H1 (cell line): ENCODE measurements around the gene CCDC77. TPM values are rescaled to one million over a fixed set of nuclear protein-coding genes. Genes with fewer than 3 reads are reported as not detected.

ENCODE experiments used
- CTCF ChIA-PET: fragments of 300-600 bp; sonication (Branson Sonifier 250); formaldehyde crosslinking; loops from one replicate; lab custom pipeline; 2021; ENCODE audit not compliant: partially characterized antibody; lab: Charles Lee
- POLR2A ChIA-PET: fragments of 300-600 bp; sonication (Branson Sonifier 250); formaldehyde crosslinking; loops from one replicate; lab custom pipeline; 2021; ENCODE audit warnings: inconsistent platforms; ENCODE audit not compliant: partially characterized antibody; lab: Charles Lee
- DNase-seq, 2 experiments: peaks; one replicate each; pipeline versions ENCODE4 v3.0.0 to v3.0.0-alpha.2; 2010 to 2022; ENCODE audit warnings: low spot score in 2 of 2, low read depth in 1 of 2, mixed read lengths in 1 of 2
- FAIRE-seq: peaks from 2 replicates; lab custom pipeline; 2011; peaks lifted over from hg19 to GRCh38; lab: Jason Lieb, UNC
- H2AFZ ChIP-seq: 2 replicates; pipeline ENCODE4 v1.8.1; 2012; ENCODE audit warnings: low read length, inconsistent platforms
- H2AK5ac ChIP-seq: 2 replicates; pipeline ENCODE4 v1.6.1; 2013; ENCODE audit warnings: low read depth, low read length
- H2BK120ac ChIP-seq: replicated peaks from 2 replicates; pipeline ENCODE3; 2013; ENCODE audit warnings: low read depth, low read length, inconsistent platforms
- H2BK12ac ChIP-seq: 2 replicates; pipeline ENCODE4 v1.6.1; 2013; ENCODE audit warnings: low read depth, low read length
- H2BK15ac ChIP-seq: 2 replicates; pipeline ENCODE4 v1.6.1; 2013; ENCODE audit warnings: low read length
- H2BK20ac ChIP-seq: 2 replicates; pipeline ENCODE4 v1.6.1; 2013; ENCODE audit warnings: low read length
- H2BK5ac ChIP-seq: 2 replicates; pipeline ENCODE4 v1.6.1; 2013; ENCODE audit warnings: low read depth, low read length
- H3K14ac ChIP-seq: 2 replicates; pipeline ENCODE4 v1.6.1; 2013; ENCODE audit warnings: inconsistent platforms; ENCODE audit not compliant: insufficient read length
- H3K18ac ChIP-seq: 2 replicates; pipeline ENCODE4 v1.6.1; 2013; ENCODE audit warnings: low read length; ENCODE audit errors: extremely low read depth
- H3K23ac ChIP-seq: 2 replicates; pipeline ENCODE4 v1.6.1; 2013; ENCODE audit warnings: inconsistent platforms; ENCODE audit not compliant: insufficient read length
- H3K23me2 ChIP-seq: 2 replicates; pipeline ENCODE4 v1.6.1; 2013; ENCODE audit warnings: low read depth, low read length
- H3K27ac ChIP-seq: 2 replicates; pipeline ENCODE4 v1.6.1; 2011; ENCODE audit warnings: low read depth, low read length, inconsistent platforms
- H3K27me3 ChIP-seq, 4 experiments: replicated peaks in 1 of 4; 1 replicate in 1 of 4; 2 replicates in 3 of 4; pipeline versions ENCODE4 v1.6.1 to v1.8.1; 2011 to 2013; ENCODE audit warnings: low read length in 3 of 4, mild to moderate bottlenecking in 3 of 4, inconsistent platforms in 2 of 4, mixed read lengths in 2 of 4, moderate library complexity in 1 of 4; ENCODE audit not compliant: control insufficient read depth in 3 of 4, insufficient read depth in 3 of 4; ENCODE audit errors: extremely low read depth in 1 of 4
- H3K36me3 ChIP-seq, 4 experiments: 2 replicates each; pipeline versions ENCODE4 v1.6.1 to v1.8.1; 2011 to 2013; ENCODE audit warnings: mild to moderate bottlenecking in 4 of 4, low read length in 3 of 4, moderate library complexity in 2 of 4, control low read depth in 1 of 4, inconsistent platforms in 1 of 4; ENCODE audit not compliant: insufficient read depth in 4 of 4, control insufficient read depth in 2 of 4
- H3K4ac ChIP-seq: replicated peaks from 2 replicates; pipeline ENCODE3; 2013; ENCODE audit warnings: low read length, low read depth, mixed read lengths, inconsistent platforms; ENCODE audit not compliant: insufficient read length
- H3K4me1 ChIP-seq, 4 experiments: replicated peaks in 1 of 4; 1 replicate in 1 of 4; 2 replicates in 3 of 4; pipeline versions ENCODE4 v1.6.1 to v1.8.1; 2011 to 2013; ENCODE audit warnings: low read length in 3 of 4, inconsistent platforms in 2 of 4, mixed read lengths in 1 of 4; ENCODE audit not compliant: insufficient read depth in 4 of 4, control insufficient read depth in 3 of 4
- H3K4me2 ChIP-seq, 2 experiments: 2 replicates each; pipeline versions ENCODE4 v1.6.1 to v1.8.1; 2011 to 2013; ENCODE audit warnings: low read depth in 2 of 2, low read length in 2 of 2, control low read depth in 1 of 2, inconsistent platforms in 1 of 2, mild to moderate bottlenecking in 1 of 2; ENCODE audit not compliant: insufficient read depth in 1 of 2
- H3K4me3 ChIP-seq, 4 experiments: fragments of 200-600, 300-600 bp in 1 of 4; sonication (generic), shearing (Covaris generic), sonication (Bioruptor Twin) in 1 of 4; 2 replicates each; pipeline versions ENCODE4 v1.5.1 to v1.8.1; 2011 to 2016; ENCODE audit warnings: low read length in 4 of 4, low read depth in 3 of 4, control low read depth in 2 of 4, inconsistent platforms in 2 of 4, mild to moderate bottlenecking in 2 of 4, mixed read lengths in 1 of 4, moderate library complexity in 1 of 4; ENCODE audit not compliant: insufficient read depth in 2 of 4; ENCODE audit errors: extremely low read depth in 1 of 4
- H3K56ac ChIP-seq: replicated peaks from 2 replicates; pipeline ENCODE3; 2013; ENCODE audit warnings: low read depth, mild to moderate bottlenecking, mixed read lengths, low read length, inconsistent platforms; ENCODE audit not compliant: insufficient read length
- H3K79me1 ChIP-seq: 2 replicates; pipeline ENCODE4 v1.6.1; 2013; ENCODE audit warnings: low read depth, low read length, control low read depth
- H3K79me2 ChIP-seq, 2 experiments: 2 replicates each; pipeline versions ENCODE4 v1.6.1 to v1.8.1; 2012 to 2013; ENCODE audit warnings: low read length in 2 of 2, mild to moderate bottlenecking in 2 of 2, inconsistent platforms in 1 of 2; ENCODE audit not compliant: insufficient read depth in 2 of 2, control insufficient read depth in 1 of 2
- H3K9ac ChIP-seq, 4 experiments: replicated peaks in 1 of 4; 1 replicate in 1 of 4; 2 replicates in 3 of 4; pipeline versions ENCODE4 v1.6.1 to v1.8.1; 2011 to 2013; ENCODE audit warnings: low read depth in 3 of 4, low read length in 3 of 4, control low read depth in 2 of 4, mild to moderate bottlenecking in 2 of 4, moderate library complexity in 2 of 4, inconsistent platforms in 1 of 4; ENCODE audit errors: extremely low read depth in 1 of 4
- H3K9me3 ChIP-seq, 2 experiments: 2 replicates each; pipeline versions ENCODE4 v1.6.1 to v1.8.1; 2012 to 2013; ENCODE audit warnings: mild to moderate bottlenecking in 2 of 2, moderate library complexity in 2 of 2, control low read depth in 1 of 2, inconsistent platforms in 1 of 2, low read depth in 1 of 2, low read length in 1 of 2, mixed read lengths in 1 of 2; ENCODE audit not compliant: insufficient read depth in 2 of 2
- H4K20me1 ChIP-seq, 2 experiments: replicated peaks in 1 of 2; 2 replicates each; pipeline versions ENCODE3 to v1.8.1; 2011 to 2013; ENCODE audit warnings: inconsistent platforms in 2 of 2, low read length in 2 of 2, mild to moderate bottlenecking in 1 of 2; ENCODE audit not compliant: insufficient read depth in 2 of 2, control insufficient read depth in 1 of 2
- H4K5ac ChIP-seq: 2 replicates; pipeline ENCODE4 v1.6.1; 2013; ENCODE audit warnings: low read length, low read depth, mixed read lengths, inconsistent platforms; ENCODE audit not compliant: insufficient read length
- H4K8ac ChIP-seq: 2 replicates; pipeline ENCODE4 v1.8.0; 2013; ENCODE audit warnings: mild to moderate bottlenecking, moderate library complexity, low read length, inconsistent platforms; ENCODE audit not compliant: insufficient read depth; ENCODE audit errors: extremely low read depth
- H4K91ac ChIP-seq: replicated peaks from 2 replicates; pipeline ENCODE3; 2013; ENCODE audit warnings: low read length, mixed read lengths, inconsistent platforms; ENCODE audit not compliant: insufficient read length
- CBX8 ChIP-seq: fragments of 300-800, 300-1000 bp; sonication (generic); IDR thresholded peaks from 2 replicates; pipeline ENCODE4 v1.7.1; 2016; ENCODE audit warnings: low read depth, low read length, borderline replicate concordance
- MAFK ChIP-seq: IDR thresholded peaks from 2 replicates; pipeline ENCODE4 v1.6.1; 2012; ENCODE audit warnings: low read depth, mild to moderate bottlenecking, improper control_type of control experiment, low read length
- RXRA ChIP-seq: IDR thresholded peaks from 2 replicates; pipeline ENCODE4 v1.6.1; 2011; ENCODE audit warnings: low read depth, mild to moderate bottlenecking, low read length, moderate library complexity; ENCODE audit not compliant: insufficient read depth
- WGBS, 2 experiments: shearing (Covaris generic) in 1 of 2; methylation state at CpG; one replicate each; pipeline versions ENCODE4 v1.1.6 to v1.1.7; 2013 to 2015; ENCODE audit warnings: low lambda C conversion rate in 2 of 2, mixed read lengths in 2 of 2, inconsistent platforms in 1 of 2, low coverage in 1 of 2, missing lambda C conversion rate in 1 of 2; ENCODE audit not compliant: insufficient replicate concordance in 2 of 2, insufficient coverage in 1 of 2, insufficient read length in 1 of 2; ENCODE audit errors: extremely low coverage in 1 of 2, missing lambda C conversion rate in 1 of 2; 5-methylcytosine and 5-hydroxymethylcytosine counted together
- polyA plus RNA-seq, 7 experiments: library from polyadenylated mRNA; depleted of rRNA in 3 of 7; stranded (reverse) in 5 of 7; unstranded in 2 of 7; fragments of >200 nt in 5 of 7; fragments of 200-250 nt in 2 of 7; gene quantifications; 1 replicate in 5 of 7; 2 replicates in 1 of 7; 4 replicates in 1 of 7; pipeline versions ENCODE4 v1.2.1 to v1.2.3, GENCODE V29; 2011 to 2013; ENCODE audit warnings: missing spikeins in 2 of 7, mixed read lengths in 2 of 7
- total RNA-seq: library from RNA; stranded (reverse); fragmentation: NEBNext Ultra II Directional; extraction: Animal tissue kit (Norgen Biotek cat#: 25700); gene quantifications from 2 replicates; pipeline ENCODE4 v1.2.1, GENCODE V29; 2021
- TF ChIP-seq, protein P1 (sequence below): IDR thresholded peaks from 2 replicates; pipeline ENCODE4 v1.6.1; 2012; ENCODE audit warnings: inconsistent platforms

The CCDC77 gene
- total and polyA plus RNA-seq, 2 of the 8 experiments (the other 6 are each of a cell fraction or from before 2014, with no cell fraction given), result 10.3 to 30.4 TPM

DNA sequence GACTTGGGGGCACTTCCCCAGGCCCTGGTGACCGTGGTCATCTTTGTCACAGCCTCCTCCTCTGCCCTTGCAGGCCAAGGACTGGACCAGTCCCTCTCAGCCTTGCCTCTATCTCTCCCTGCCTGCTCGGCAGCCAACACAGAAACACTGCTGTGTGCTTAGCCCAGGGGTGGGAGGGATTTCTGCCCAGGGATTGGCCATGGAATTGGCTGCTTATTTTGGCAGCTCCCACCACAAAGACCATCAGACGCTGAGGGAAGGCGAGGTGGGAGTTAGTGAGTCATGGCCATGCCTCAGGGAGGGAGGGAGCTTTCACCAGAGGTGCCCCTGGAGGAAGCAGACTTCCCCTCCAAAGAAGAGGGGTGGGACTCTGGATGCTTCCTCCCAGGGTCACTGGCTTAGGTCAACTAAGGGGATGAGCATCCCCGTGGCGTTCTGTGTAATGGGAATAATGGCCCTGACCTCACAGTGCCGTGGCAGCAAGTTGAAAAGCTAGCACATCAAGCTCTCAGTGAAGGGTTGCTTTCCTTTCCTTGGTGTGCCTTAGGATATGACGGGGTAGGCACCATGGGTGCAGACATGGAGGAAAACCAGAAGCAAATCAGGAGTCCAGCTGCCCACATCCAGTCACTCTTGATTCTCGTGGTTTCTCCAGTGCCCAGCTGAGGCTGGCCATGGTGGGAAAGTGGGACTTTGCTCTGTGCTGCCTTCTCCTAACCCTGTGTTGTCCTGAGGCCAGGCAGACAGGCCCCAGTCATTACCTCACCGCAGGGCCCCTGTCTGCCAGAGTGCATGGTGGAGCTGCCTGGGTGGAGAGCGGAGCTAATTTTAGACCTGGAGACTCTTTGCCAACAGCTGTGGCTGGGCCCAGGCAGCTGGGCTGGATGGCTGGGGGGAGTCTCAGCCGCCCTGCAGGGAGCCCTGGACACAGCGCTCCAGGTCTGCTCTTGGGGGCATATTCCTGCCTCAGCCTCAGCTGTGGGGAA, 79.7 kb downstream of the CCDC77 start:
- Histone ChIP-seq H2AK5ac (no peak overlapping the region), H2BK5ac (0 out of 2 replicates have a peak overlapping the region, but pooled peaks have one; percentile 8), H3K27ac (no peak overlapping the region), H3K79me2 (no peaks in the 10 kb centered on the region), H3K4me3 (no peak overlapping the region), H4K20me1 (no peaks in the 10 kb centered on the region), H3K56ac (no peak overlapping the region), H3K14ac (no peak overlapping the region), H3K4ac (no peak overlapping the region), H2BK120ac (no peak overlapping the region), H2AFZ (no peak overlapping the region), H4K91ac (peak overlapping the region; percentile 10), H2BK20ac (no peak overlapping the region), H3K9ac (no peak overlapping the region), H3K4me2 (no peak overlapping the region), H4K5ac (no peak overlapping the region), H3K23ac (no peak overlapping the region), H3K4me1 (peaks cover 0 to 7% (median 0%) of the 10 kb centered on the region in 4 experiments; a peak in 1 of 7 replicates), H3K27me3 (no peaks in the 10 kb centered on the region), H3K9me3 (no peaks in the 10 kb centered on the region), H2BK15ac (no peak overlapping the region), H3K36me3 (no peaks in the 10 kb centered on the region), H3K18ac (no peak overlapping the region), H3K23me2 (no peaks in the 10 kb centered on the region), H4K8ac (peak overlapping the region; percentile 38; the same call in 1 of the 2 replicates), H2BK12ac (no peak overlapping the region), H3K79me1 (peaks cover 3% of the 10 kb centered on the region; the same call in 1 of the 2 replicates)
- FAIRE-seq, result no peak
- no peak for TF ChIP-seq CBX8
- TF ChIP-seq, protein P1, sequence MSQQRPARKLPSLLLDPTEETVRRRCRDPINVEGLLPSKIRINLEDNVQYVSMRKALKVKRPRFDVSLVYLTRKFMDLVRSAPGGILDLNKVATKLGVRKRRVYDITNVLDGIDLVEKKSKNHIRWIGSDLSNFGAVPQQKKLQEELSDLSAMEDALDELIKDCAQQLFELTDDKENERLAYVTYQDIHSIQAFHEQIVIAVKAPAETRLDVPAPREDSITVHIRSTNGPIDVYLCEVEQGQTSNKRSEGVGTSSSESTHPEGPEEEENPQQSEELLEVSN, result no peak
- TF ChIP-seq RXRA, result no peak
- no peak for TF ChIP-seq MAFK
- no peak for DNase-seq
- 82% methylated on average over 13 of the region's 13 CpGs; no CpG with 5 or more reads in 1 of the 2 experiments for WGBS, 2 experiments
- CTCF ChIA-PET, result interaction anchor here (0.9 to 1.9 kb wide), 6 partner anchors 14 to 66 kb away, joined by 3 to 8 read pairs (median 3); no protein-coding TSS in a partner anchor
- POLR2A ChIA-PET, result interaction anchor here (1.2 kb wide), 1 partner anchor 14 kb away, joined by 3 read pairs; no protein-coding TSS in a partner anchor
